Panc1 (cell line): ENCODE measurements around the gene ROS1.

ENCODE experiments used
- POLR2AphosphoS5 ChIP-seq: IDR thresholded peaks from 2 replicates; pipeline ENCODE4 v1.6.1; 2012; ENCODE audit warnings: mild to moderate bottlenecking, low read depth, low read length, moderate library complexity
- SIN3A ChIP-seq: IDR thresholded peaks from 2 replicates; pipeline ENCODE4 v1.6.1; 2012; ENCODE audit warnings: low read depth, mild to moderate bottlenecking, low read length, moderate library complexity, borderline replicate concordance; ENCODE audit not compliant: insufficient read depth
- TF ChIP-seq, protein P1 (sequence below): fragments of 450-650 bp; IDR thresholded peaks from 2 replicates; pipeline ENCODE4 v1.5.1; 2017; ENCODE audit warnings: mild to moderate bottlenecking

DNA sequence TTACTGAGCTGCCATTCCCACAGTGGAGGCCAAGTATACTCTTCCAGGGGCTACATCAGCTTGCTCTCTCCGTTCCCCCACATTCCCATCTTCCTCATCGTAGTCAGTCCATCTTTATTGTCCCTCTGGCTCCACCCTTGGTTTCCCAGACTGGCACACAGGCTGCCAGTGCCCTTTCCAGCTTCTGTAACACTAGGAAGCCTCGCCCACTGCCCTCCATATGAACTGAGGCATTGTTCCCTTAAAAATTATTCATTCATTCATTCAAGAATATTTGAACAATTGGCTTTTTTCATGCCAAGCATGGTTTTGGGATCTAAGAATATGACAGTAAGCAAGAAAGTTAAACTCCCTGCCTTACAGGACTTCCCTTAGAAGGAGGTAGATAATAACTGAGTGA is 14.3 kb downstream of the ROS1 start:
- TF ChIP-seq, protein P1, sequence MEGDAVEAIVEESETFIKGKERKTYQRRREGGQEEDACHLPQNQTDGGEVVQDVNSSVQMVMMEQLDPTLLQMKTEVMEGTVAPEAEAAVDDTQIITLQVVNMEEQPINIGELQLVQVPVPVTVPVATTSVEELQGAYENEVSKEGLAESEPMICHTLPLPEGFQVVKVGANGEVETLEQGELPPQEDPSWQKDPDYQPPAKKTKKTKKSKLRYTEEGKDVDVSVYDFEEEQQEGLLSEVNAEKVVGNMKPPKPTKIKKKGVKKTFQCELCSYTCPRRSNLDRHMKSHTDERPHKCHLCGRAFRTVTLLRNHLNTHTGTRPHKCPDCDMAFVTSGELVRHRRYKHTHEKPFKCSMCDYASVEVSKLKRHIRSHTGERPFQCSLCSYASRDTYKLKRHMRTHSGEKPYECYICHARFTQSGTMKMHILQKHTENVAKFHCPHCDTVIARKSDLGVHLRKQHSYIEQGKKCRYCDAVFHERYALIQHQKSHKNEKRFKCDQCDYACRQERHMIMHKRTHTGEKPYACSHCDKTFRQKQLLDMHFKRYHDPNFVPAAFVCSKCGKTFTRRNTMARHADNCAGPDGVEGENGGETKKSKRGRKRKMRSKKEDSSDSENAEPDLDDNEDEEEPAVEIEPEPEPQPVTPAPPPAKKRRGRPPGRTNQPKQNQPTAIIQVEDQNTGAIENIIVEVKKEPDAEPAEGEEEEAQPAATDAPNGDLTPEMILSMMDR: no peak
- TF ChIP-seq POLR2AphosphoS5 (no peak), SIN3A (no peak)
